GM11168 (cell line): ENCODE data around the gene RNASE8.

ENCODE experiments used
- in situ Hi-C: fragments of 300-500 bp; cut with MboI; formaldehyde crosslinking; loops from one replicate; pipeline ENCODE4 v1.12.0; 2022; ENCODE audit warnings: low sequenced_read_pairs; ENCODE audit not compliant: unreplicated experiment

RNASE8 gene

GRCh38 chr14:21088687-21089086 is 31.1 kb downstream of the RNASE8 start:
- in situ Hi-C loops = no loop called here

- in situ Hi-C loops = no loop called here
Measured at GRCh38 chr14:21089271-21089670, 31.6 kb downstream of the RNASE8 start.

GRCh38 chr14:21089877-21090193 is 32.2 kb downstream of the RNASE8 start:
- in situ Hi-C loops = loop anchor here (10.0 kb wide), 1 partner anchor 75 kb away; no protein-coding TSS in a partner anchor

DNA sequence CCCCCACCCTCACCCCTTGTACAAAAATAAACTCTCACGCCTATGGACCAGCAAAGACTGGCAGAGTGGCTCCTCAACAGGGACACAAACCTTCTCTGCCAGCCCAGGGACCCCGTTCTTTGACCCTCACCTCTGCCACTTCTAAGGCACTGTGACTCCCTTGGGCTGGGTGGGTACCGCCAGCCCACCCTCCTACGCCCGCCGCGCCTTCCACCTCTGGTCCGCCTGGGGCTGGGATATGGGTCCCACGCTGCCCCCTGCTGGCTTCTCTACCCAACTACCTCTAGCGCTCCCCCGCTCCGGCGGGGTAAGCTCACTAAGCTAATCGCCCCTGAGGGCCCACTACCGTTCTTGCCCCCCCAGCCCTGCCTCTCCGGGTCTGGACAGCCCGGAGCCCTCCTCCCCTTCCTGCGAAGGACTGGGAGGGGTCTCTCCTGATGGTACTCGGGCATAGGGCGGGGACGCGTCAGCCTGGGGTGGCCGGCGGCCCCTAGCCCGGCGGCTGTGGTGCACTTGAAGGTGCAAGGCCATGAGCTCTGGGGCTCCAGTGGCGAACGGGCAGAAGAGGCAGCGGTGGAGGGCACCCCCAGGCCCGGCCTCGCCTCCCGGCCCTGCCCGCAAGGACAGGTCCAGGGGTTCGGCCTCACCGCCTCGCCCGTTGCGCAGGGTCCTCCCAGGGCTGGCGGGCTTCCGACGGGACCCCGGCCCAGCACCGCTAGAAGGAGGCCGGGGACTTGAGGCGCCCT is 32.7 kb downstream of the RNASE8 start:
- in situ Hi-C loops = loop anchor here (10.0 kb wide), 1 partner anchor 76 kb away; no protein-coding TSS in a partner anchor

GRCh38 chr14:21090940-21091663 is 33.5 kb downstream of the RNASE8 start:
- in situ Hi-C loops = loop anchor here (10.0 kb wide), 1 partner anchor 76 kb away; no protein-coding TSS in a partner anchor

- in situ Hi-C loops = loop anchor here (10.0 kb wide), 1 partner anchor 77 kb away; no protein-coding TSS in a partner anchor
Measured at GRCh38 chr14:21091821-21092272, 34.2 kb downstream of the RNASE8 start.

DNA sequence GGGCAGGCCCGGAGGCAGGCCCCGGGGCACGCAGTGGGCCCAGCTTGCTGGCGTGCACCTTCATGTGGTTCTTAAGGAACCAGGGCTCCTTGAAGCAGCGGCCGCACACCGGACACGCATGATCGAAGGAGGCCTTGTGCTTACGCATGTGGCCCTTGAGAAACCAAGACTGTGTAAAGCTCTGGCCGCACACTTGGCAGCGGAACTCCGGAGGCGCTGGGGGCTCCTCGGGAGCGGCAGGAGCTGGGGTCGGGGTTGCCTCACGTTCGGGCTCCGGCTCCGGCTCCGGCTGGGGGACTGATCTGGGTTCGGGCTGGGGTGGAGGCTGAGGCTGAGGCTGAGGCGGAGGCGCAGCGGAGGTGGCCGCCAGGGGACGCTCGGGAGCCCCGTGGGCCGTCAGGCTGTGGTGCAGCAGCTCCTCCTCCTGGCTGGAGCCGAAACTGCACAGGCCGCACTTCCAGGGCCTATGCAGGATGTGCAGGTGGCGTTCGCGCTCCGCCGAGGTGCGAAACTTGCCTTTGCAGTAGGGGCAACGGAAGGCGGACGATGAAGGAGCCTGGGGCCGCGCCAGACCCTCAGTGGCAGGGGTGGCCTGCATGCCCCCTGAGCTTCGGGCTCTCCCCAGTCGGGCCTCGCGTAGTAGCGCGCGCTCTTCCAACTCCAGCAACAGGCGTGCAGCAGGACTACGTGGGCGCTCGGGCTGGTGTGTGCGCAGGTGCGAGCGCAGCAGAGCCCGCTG is 34.8 kb downstream of the RNASE8 start:
- in situ Hi-C loops = loop anchor here (10.0 kb wide), 1 partner anchor 78 kb away; no protein-coding TSS in a partner anchor

GRCh38 chr14:21093018-21093417 is 35.4 kb downstream of the RNASE8 start:
- in situ Hi-C loops = loop anchor here (10.0 kb wide), 1 partner anchor 78 kb away; no protein-coding TSS in a partner anchor

DNA sequence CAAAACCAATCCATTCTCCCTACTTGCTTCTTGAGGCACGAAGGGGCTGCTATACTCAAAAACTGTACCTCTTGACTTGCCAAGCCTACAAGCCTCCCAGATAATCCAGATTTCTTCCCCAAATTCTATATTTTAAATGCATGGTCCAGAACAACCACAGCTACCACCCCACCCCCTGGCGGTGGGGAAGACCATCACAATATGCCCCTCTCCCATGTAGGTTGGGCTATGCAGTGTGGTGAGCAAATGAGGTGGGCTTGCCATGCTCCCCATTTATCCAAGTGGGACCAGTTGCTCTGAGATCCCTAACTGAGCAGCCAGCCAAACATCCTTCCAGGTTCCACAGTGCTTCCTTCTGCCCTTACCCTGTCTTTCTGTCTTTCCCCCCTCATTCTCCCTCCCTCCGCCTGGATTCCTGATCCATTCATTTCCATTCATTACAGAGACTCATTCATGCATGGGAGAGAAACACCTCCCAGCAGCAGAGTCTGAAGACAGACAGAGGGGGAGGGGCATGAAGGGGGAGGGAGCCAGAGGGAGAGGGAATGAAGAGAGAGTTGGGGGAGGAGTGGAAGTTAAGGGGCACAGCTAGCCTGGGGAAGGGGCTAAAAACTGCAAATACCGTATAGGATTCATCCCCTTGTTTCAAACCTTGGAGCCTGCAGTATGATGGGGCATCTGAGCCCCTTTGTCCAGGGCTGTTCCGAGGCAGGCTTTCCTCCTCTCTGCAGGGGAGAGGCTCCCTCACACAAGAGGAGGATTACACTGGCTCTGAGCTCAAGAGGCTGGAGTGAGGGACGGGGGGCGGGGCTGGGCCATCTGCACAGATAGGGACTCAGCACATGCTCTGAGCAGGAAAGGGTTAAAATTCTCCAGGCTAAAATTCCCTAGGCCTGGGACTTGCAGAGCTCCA is 36.4 kb downstream of the RNASE8 start:
- in situ Hi-C loops = loop anchor here (10.0 kb wide), 1 partner anchor 79 kb away; no protein-coding TSS in a partner anchor

DNA sequence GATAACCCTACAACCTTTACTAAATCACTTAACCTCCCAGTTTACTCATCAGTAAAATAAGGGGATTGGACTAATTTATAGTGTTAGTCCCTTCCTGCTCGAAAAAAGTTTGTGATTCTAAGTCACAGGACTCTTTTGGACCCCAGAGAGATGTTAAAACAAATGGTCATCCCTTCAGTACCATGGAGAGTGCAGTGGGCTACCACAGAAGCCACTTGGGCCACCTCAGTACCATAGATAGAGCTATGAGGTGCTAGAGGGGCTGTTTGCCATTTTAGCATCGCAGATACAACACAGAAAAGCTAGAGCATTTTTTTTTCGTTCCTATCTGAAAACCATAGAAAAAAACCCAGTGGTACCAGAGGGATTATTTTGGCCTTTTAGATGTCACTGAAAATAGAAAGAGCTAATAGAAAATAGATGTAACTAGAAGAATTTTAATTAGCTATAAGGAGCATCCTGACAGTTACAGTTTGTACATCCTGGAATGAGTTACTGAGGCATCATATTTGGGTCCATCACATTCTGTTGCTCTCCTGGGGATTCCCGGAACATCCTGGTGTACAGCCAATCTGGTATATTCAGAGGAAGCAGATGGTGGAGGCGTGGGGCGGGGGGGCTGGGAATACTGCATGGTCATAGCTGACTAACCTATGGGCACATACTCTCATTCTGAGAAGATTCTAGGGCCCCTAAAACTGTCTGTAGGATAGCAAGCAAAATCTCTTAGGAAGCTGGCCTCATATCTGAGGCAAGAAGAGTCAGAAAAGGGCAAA is 38.0 kb downstream of the RNASE8 start:
- in situ Hi-C loops = loop anchor here (10.0 kb wide), 1 partner anchor 81 kb away; no protein-coding TSS in a partner anchor

DNA sequence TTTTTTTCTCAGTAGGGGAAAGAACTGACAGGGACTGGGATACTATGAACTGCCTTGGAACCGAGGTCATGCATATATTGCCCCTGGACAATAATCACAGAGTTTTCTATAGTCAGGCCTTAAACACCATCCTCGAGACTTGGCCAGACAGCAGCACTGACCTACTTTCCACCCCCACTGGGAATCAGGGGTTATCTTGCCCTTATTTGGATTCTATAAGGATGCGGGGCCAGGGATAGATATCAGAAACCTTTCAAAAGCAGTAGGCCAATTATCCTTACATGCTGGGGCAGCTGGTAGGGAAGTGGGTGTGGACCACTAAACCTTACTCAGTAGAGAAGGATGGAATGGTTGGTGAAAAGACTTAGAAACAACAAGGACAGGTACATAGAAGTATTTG is 38.8 kb downstream of the RNASE8 start:
- in situ Hi-C loops = loop anchor here (10.0 kb wide), 1 partner anchor 82 kb away; no protein-coding TSS in a partner anchor

- in situ Hi-C loops = loop anchor here (10.0 kb wide), 1 partner anchor 82 kb away; no protein-coding TSS in a partner anchor
Measured at GRCh38 chr14:21096978-21097635, 39.5 kb downstream of the RNASE8 start.

- in situ Hi-C loops = loop anchor here (10.0 kb wide), 1 partner anchor 83 kb away; no protein-coding TSS in a partner anchor
Measured at GRCh38 chr14:21097636-21098075, 40.0 kb downstream of the RNASE8 start.

GRCh38 chr14:21098076-21098891 is 40.7 kb downstream of the RNASE8 start, which contains the start of gene ZNF219:
ZNF219 (minus strand) TSS chr14:21098655; CDS start chr14:21093591, 5,064 bp downstream.
- in situ Hi-C loops = loop anchor here (10.0 kb wide), 1 partner anchor 83 kb away; no protein-coding TSS in a partner anchor

- in situ Hi-C loops = loop anchor here (10.0 kb wide), 1 partner anchor 84 kb away; no protein-coding TSS in a partner anchor
Measured at GRCh38 chr14:21098892-21099595, 41.4 kb downstream of the RNASE8 start.

DNA sequence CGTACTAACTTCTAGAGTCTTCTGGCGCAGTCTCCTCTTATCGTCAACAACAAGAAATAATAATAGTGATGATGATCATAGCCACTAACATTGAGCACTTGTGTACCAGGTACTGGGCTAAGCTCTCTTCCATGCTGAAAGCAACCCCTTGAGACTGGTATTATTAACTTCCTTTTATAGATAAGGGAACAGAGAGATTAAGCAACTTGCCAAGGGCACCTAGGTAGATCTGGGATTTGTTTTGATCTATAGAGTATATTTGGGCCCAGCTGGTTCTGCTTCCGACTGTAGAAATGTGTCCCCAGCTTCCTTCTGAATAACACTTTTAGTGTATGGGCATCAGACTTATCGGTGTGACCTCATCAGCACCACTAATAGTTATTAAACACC is 42.0 kb downstream of the RNASE8 start:
- in situ Hi-C loops = loop anchor here (10.0 kb wide), 1 partner anchor 85 kb away; no protein-coding TSS in a partner anchor
